ENCODE results near the gene BANF1. TPM values are rescaled to one million over a fixed set of nuclear protein-coding genes. Genes with fewer than 3 reads are reported as not detected.

BANF1 gene
- total and polyA plus RNA-seq, 2 of the 13 experiments (the other 11 are each of a cell fraction or from before 2014, with no cell fraction given), result 40.5 to 86.5 TPM

DNA sequence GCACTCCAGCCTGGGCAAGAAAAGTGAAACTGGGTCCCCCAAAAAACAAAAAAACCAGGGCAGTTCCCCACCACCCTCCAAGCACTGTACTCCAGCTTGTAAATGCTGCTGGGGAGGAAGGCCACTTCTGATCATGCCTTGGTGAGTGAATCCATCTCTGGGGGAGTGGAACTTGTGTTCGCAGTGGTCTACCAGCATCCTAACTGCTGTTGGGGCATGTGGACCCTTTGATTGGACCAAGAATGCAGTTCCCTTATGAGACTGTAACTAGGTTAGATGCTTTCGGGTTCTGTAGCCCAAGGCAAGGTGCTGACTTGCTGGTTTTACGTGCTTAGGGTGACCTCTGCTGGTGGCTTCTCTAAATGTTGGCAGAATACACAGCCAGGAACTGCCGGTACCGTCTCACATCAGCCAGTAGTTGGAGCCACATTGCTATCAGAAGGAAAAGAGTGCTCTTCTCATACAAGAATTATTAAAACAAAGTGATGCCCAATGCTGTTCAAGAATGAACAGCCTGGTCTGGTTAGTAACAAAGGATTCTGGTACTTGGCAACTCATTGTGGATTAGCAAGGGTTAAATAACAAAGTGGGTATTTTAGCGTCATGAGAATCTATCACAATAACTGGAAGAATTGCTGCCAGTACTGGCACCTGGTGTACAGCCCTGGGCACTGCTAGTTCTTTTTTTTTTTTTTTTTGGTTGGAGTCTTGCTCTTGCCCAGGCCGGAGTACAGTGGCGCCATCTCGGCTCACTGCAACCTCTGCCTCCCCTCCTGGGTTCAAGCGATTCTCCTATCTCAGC lies 13.3 kb upstream of the BANF1 start (continued):
- TF ChIP-seq CBX5 (CRISPR knock-in tag; IDR thresholded peaks at IDR 0.05; ENCODE audit: borderline replicate concordance) (0 out of 2 replicates have a peak, but pooled peaks have one; percentile 25), MAZ (IDR thresholded peaks at IDR 0.05; ENCODE audit: borderline replicate concordance, low read depth, low read length) (no peak), MAZ (CRISPR knock-in tag; IDR thresholded peaks at IDR 0.05; ENCODE audit: low read depth) (peak; percentile 63; the same call in 1 of the 2 replicates), FOXA3 (CRISPR knock-in tag; IDR thresholded peaks at IDR 0.05) (peak; percentile 64; the same call in 1 of the 2 replicates), MAFK (conservative IDR thresholded peaks at IDR 0.05 in 1 of 2, IDR thresholded peaks at IDR 0.05 in 1 of 2; ENCODE audit: low read length in 2 of 2) (peak; percentile 53 to 73; a peak in 3 of 4 replicates), ZNF777 (CRISPR knock-in tag; IDR thresholded peaks at IDR 0.05) (no peak), KDM2A (CRISPR knock-in tag; IDR thresholded peaks at IDR 0.05; ENCODE audit: borderline replicate concordance, low read depth) (peak; percentile 56; the same call in 1 of the 2 replicates), MXI1 (IDR thresholded peaks at IDR 0.05; ENCODE audit: borderline replicate concordance, low read depth, low read length) (peak; percentile 45; the same call in 1 of the 3 replicates), HMGXB3 (CRISPR knock-in tag; IDR thresholded peaks at IDR 0.05; ENCODE audit: borderline replicate concordance) (no peak), ZFP36 (IDR thresholded peaks at IDR 0.05; ENCODE audit: borderline replicate concordance, low read depth, low read length, partially characterized antibody) (no peak), PRPF4 (IDR thresholded peaks at IDR 0.05; ENCODE audit: low read depth, low read length, poor library complexity, severe bottlenecking) (no peak), ZFX (CRISPR knock-in tag; IDR thresholded peaks at IDR 0.05; ENCODE audit: low read depth) (peak; percentile 33; the same call in 1 of the 2 replicates), SALL1 (CRISPR knock-in tag; IDR thresholded peaks at IDR 0.05) (peak; percentile 46), ZNF362 (CRISPR knock-in tag; IDR thresholded peaks at IDR 0.05; ENCODE audit: borderline replicate concordance) (peak; percentile 73; the same call in 1 of the 2 replicates), HDAC1 (CRISPR knock-in tag; IDR thresholded peaks at IDR 0.05) (no peak), ZNF75D (CRISPR knock-in tag; IDR thresholded peaks at IDR 0.05; ENCODE audit: borderline replicate concordance) (no peak), NFKBIZ (CRISPR knock-in tag; IDR thresholded peaks at IDR 0.05) (no peak)
- TF ChIP-seq, protein P1, sequence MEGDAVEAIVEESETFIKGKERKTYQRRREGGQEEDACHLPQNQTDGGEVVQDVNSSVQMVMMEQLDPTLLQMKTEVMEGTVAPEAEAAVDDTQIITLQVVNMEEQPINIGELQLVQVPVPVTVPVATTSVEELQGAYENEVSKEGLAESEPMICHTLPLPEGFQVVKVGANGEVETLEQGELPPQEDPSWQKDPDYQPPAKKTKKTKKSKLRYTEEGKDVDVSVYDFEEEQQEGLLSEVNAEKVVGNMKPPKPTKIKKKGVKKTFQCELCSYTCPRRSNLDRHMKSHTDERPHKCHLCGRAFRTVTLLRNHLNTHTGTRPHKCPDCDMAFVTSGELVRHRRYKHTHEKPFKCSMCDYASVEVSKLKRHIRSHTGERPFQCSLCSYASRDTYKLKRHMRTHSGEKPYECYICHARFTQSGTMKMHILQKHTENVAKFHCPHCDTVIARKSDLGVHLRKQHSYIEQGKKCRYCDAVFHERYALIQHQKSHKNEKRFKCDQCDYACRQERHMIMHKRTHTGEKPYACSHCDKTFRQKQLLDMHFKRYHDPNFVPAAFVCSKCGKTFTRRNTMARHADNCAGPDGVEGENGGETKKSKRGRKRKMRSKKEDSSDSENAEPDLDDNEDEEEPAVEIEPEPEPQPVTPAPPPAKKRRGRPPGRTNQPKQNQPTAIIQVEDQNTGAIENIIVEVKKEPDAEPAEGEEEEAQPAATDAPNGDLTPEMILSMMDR (CRISPR knock-in tag; IDR thresholded peaks at IDR 0.05), result peak; percentile 97
- TF ChIP-seq, protein P2, sequence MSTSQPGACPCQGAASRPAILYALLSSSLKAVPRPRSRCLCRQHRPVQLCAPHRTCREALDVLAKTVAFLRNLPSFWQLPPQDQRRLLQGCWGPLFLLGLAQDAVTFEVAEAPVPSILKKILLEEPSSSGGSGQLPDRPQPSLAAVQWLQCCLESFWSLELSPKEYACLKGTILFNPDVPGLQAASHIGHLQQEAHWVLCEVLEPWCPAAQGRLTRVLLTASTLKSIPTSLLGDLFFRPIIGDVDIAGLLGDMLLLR (CRISPR knock-in tag; IDR thresholded peaks at IDR 0.05), result no peak

Measured in HepG2 (cell line).